ENCODE measurements around the gene STX2. TPM values are rescaled to one million over a fixed set of nuclear protein-coding genes. Genes with fewer than 3 reads are reported as not detected.
"Not testable (repeated sequence)": the region's sequence is repeated elsewhere in the genome, so short reads cannot be mapped to it uniquely, and the experiment has no call there.

Gene STX2
- total RNA-seq (2021; fragmentation: NEBNext Ultra II Directional; extraction: Animal tissue kit (Norgen Biotek cat#: 25700)), result 10 to 100 TPM; 31.4 to 39.4 (median 34.5) TPM
- long read RNA-seq, partial matches to known transcripts, result 4 of 18 reads
- long read RNA-seq, other reads (novel, unspliced or antisense), result 10 of 18 reads

DNA sequence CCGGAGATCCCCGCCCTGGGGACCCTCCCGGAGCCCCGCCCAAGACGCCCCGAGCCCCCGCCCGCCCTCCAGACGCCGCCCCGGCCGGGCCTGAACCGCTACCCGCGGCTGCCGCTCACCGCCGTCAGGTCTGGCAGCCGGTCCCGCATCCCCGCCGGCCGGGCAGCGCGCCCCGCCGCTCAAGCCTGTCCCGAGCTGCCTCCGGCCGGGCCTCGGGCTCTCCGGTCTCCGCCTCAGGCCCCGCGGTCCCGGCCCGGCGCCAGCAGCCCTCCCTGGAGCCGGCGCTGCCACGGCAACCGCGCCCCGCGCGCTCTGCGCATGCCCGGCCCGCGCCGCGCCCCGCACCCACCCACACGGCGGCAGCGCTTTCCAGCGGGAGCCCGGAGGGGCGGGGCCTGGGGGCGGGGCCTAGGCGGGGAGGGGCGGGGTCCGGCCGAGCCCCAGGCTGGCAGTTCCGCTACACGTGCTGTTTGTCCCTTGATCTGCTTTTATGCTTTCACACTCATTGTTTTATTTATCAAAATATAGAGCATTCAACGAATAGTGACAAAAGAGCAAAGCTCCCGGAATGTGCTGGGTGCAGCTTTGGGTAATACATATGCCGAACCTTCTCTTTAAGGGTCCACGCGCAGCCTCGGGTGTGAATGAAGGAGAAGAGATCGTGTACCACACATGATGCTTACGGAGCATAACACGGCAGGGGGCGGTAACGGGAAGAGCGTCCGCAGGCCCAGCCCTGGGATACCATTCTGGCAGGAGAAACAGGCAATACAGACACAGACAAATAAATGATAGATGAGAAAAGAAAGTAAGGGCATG lies at the start of gene STX2:
STX2 (minus strand) TSS at position 300 of the 819 bp plus-strand sequence; CDS start at position 149, 151 bp downstream.
- TF ChIP-seq, protein P1, sequence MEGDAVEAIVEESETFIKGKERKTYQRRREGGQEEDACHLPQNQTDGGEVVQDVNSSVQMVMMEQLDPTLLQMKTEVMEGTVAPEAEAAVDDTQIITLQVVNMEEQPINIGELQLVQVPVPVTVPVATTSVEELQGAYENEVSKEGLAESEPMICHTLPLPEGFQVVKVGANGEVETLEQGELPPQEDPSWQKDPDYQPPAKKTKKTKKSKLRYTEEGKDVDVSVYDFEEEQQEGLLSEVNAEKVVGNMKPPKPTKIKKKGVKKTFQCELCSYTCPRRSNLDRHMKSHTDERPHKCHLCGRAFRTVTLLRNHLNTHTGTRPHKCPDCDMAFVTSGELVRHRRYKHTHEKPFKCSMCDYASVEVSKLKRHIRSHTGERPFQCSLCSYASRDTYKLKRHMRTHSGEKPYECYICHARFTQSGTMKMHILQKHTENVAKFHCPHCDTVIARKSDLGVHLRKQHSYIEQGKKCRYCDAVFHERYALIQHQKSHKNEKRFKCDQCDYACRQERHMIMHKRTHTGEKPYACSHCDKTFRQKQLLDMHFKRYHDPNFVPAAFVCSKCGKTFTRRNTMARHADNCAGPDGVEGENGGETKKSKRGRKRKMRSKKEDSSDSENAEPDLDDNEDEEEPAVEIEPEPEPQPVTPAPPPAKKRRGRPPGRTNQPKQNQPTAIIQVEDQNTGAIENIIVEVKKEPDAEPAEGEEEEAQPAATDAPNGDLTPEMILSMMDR (IDR thresholded peaks at IDR 0.05), result peak; percentile 71
- peak within 1 kb of the TSS; percentile 80 for H3K27ac Mint-ChIP-seq
- DNase-seq, result peak; percentile 70
- H3K27me3 Mint-ChIP-seq (ENCODE audit: insufficient read depth), result no peaks in the 10 kb centered on the region; the same call in none of the 2 replicates
- 0 out of 2 replicates have a peak, but pooled peaks cover 3% of the 10 kb centered on the region for H3K36me3 Mint-ChIP-seq (ENCODE audit: low read depth)
- H3K9me3 Mint-ChIP-seq, result no peaks in the 10 kb centered on the region
- peaks cover 34% of the 10 kb centered on the region for H3K4me1 Mint-ChIP-seq (ENCODE audit: low read depth)
- H3K4me3 Mint-ChIP-seq, result peak within 1 kb of the TSS; percentile 98

GRCh38 chr12:130887190-130887589 lies 48.1 kb upstream of the STX2 start:
- H3K27me3 Mint-ChIP-seq (ENCODE audit: insufficient read depth); H3K4me3 Mint-ChIP-seq; H3K36me3 Mint-ChIP-seq (ENCODE audit: low read depth); H3K9me3 Mint-ChIP-seq; H3K4me1 Mint-ChIP-seq (ENCODE audit: low read depth); DNase-seq; H3K27ac Mint-ChIP-seq: not testable (repeated sequence)

DNA sequence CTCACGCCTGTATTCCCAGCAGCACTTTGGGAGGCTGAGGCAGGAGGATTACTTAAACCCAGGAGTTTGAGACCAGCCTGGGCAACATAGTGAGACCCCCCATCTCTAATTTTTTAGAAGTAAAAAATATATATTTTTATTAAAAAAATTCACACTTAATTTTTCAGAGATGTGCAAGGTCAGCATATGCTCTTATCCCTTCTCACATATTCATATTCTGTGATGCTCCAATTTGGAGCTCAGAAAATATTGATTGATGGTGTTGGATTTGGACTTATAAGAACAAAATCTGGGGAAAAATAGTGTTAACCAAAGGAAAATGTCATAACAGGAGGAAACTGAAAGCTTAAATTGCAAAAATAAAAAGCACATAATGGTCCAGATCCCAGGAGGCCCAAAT lies 42.5 kb upstream of the STX2 start:
- TF ChIP-seq, protein P1 (IDR thresholded peaks at IDR 0.05), result no peak
- DNase-seq, result no peak
- Mint-ChIP-seq H3K27me3 (ENCODE audit: insufficient read depth) (peaks cover 1% of the 10 kb centered on the region; the same call in 1 of the 2 replicates), H3K27ac (no peak overlapping the region), H3K4me1 (ENCODE audit: low read depth) (peaks cover 10% of the 10 kb centered on the region; the same call in 1 of the 2 replicates), H3K36me3 (ENCODE audit: low read depth) (peaks cover 4% of the 10 kb centered on the region), H3K9me3 (no peaks in the 10 kb centered on the region), H3K4me3 (no peak overlapping the region)

GRCh38 chr12:130881046-130881445 lies 42.0 kb upstream of the STX2 start:
- Mint-ChIP-seq H3K27me3 (ENCODE audit: insufficient read depth) (peaks cover 1% of the 10 kb centered on the region; the same call in 1 of the 2 replicates), H3K27ac (no peak overlapping the region), H3K36me3 (ENCODE audit: low read depth) (peaks cover 9% of the 10 kb centered on the region), H3K9me3 (no peaks in the 10 kb centered on the region), H3K4me3 (no peak overlapping the region), H3K4me1 (ENCODE audit: low read depth) (peaks cover 11% of the 10 kb centered on the region; the same call in 1 of the 2 replicates)
- TF ChIP-seq, protein P1 (IDR thresholded peaks at IDR 0.05), result no peak
- DNase-seq, result no peak

- TF ChIP-seq, protein P1 (IDR thresholded peaks at IDR 0.05), result no peak
- Mint-ChIP-seq H3K27me3 (ENCODE audit: insufficient read depth) (peaks cover 1% of the 10 kb centered on the region; the same call in 1 of the 2 replicates), H3K4me3 (no peak overlapping the region; the same call in 1 of the 2 replicates), H3K9me3 (no peaks in the 10 kb centered on the region), H3K4me1 (ENCODE audit: low read depth) (peaks cover 16% of the 10 kb centered on the region), H3K36me3 (ENCODE audit: low read depth) (peaks cover 15% of the 10 kb centered on the region), H3K27ac (no peak overlapping the region)
- no peak for DNase-seq
Measured at GRCh38 chr12:130880411-130880885, 41.4 kb upstream of the STX2 start.
